H9 (cell line): Measurements from ENCODE around the gene KLF11. TPM values are rescaled to one million over a fixed set of nuclear protein-coding genes. Genes with fewer than 3 reads are reported as not detected.
"Not testable (repeated sequence)": the region's sequence is repeated elsewhere in the genome, so short reads cannot be mapped to it uniquely, and the experiment has no call there.

Experiments
- DNase-seq: peaks from one replicate; pipeline ENCODE4 v3.0.0-alpha.2; 2017
- H2AFZ ChIP-seq: one replicate; pipeline ENCODE4 v1.6.1; 2013; ENCODE audit warnings: mild to moderate bottlenecking, low read length, control low read depth, moderate library complexity
- H2AK5ac ChIP-seq: 2 replicates; pipeline ENCODE4 v1.6.1; 2013; ENCODE audit warnings: low read length, control low read depth, mixed read lengths; ENCODE audit not compliant: insufficient read length
- H2BK120ac ChIP-seq: one replicate; pipeline ENCODE4 v1.6.1; 2013; ENCODE audit warnings: low read depth, mild to moderate bottlenecking, low read length, control low read depth, inconsistent platforms; ENCODE audit not compliant: poor library complexity, severe bottlenecking
- H2BK12ac ChIP-seq: 2 replicates; pipeline ENCODE4 v1.6.1; 2013; ENCODE audit warnings: low read length, control low read depth, mixed read lengths, low read depth; ENCODE audit not compliant: insufficient read length
- H2BK15ac ChIP-seq: 2 replicates; pipeline ENCODE4 v1.6.1; 2013; ENCODE audit warnings: low read depth, low read length, control low read depth
- H2BK20ac ChIP-seq: one replicate; pipeline ENCODE4 v1.6.1; 2013; ENCODE audit warnings: low read depth, mild to moderate bottlenecking, low read length, control low read depth, inconsistent platforms; ENCODE audit not compliant: poor library complexity, severe bottlenecking
- H2BK5ac ChIP-seq: 2 replicates; pipeline ENCODE4 v1.6.1; 2013; ENCODE audit warnings: low read length, control low read depth, mixed read lengths; ENCODE audit not compliant: insufficient read length
- H3K14ac ChIP-seq: 2 replicates; pipeline ENCODE4 v1.6.1; 2013; ENCODE audit warnings: low read length, control low read depth; ENCODE audit not compliant: insufficient read depth
- H3K18ac ChIP-seq: 2 replicates; pipeline ENCODE4 v1.6.1; 2013; ENCODE audit warnings: low read depth, mild to moderate bottlenecking, mixed read lengths, low read length, control low read depth; ENCODE audit not compliant: insufficient read length
- H3K23ac ChIP-seq: 2 replicates; pipeline ENCODE4 v1.6.1; 2013; ENCODE audit warnings: low read length, control low read depth, mixed read lengths, low read depth; ENCODE audit not compliant: insufficient read length
- H3K23me2 ChIP-seq: 2 replicates; pipeline ENCODE4 v1.6.1; 2013; ENCODE audit warnings: low read depth, mild to moderate bottlenecking, mixed read lengths, low read length, control low read depth; ENCODE audit not compliant: insufficient read length, poor library complexity, severe bottlenecking
- H3K27ac ChIP-seq: 2 replicates; pipeline ENCODE4 v1.5.1; 2013; ENCODE audit warnings: low read length, control low read depth, mixed read lengths, low read depth; ENCODE audit not compliant: insufficient read length
- H3K27me3 ChIP-seq: 2 replicates; pipeline ENCODE4 v1.6.1; 2013; ENCODE audit warnings: low read length, control low read depth, inconsistent platforms; ENCODE audit not compliant: insufficient read depth
- H3K4ac ChIP-seq: 2 replicates; pipeline ENCODE4 v1.6.1; 2013; ENCODE audit warnings: low read depth, mild to moderate bottlenecking, control low read depth, inconsistent platforms, low read length, moderate library complexity
- H3K4me1 ChIP-seq: 2 replicates; pipeline ENCODE4 v1.6.1; 2013; ENCODE audit warnings: low read length, control low read depth, inconsistent platforms; ENCODE audit not compliant: insufficient read depth
- H3K4me2 ChIP-seq: 2 replicates; pipeline ENCODE4 v1.6.1; 2013; ENCODE audit warnings: low read length, control low read depth, mixed read lengths; ENCODE audit not compliant: insufficient read length, insufficient read depth
- H3K56ac ChIP-seq: 2 replicates; pipeline ENCODE4 v1.6.1; 2013; ENCODE audit warnings: low read depth, mild to moderate bottlenecking, mixed read lengths, low read length, control low read depth; ENCODE audit not compliant: insufficient read length
- H3K79me1 ChIP-seq: 2 replicates; pipeline ENCODE4 v1.6.1; 2013; ENCODE audit warnings: low read depth, mild to moderate bottlenecking, moderate library complexity, low read length, control low read depth, inconsistent platforms; ENCODE audit not compliant: insufficient read depth, poor library complexity, severe bottlenecking
- H3K79me2 ChIP-seq: 2 replicates; pipeline ENCODE4 v1.6.1; 2013; ENCODE audit warnings: low read length, control low read depth, inconsistent platforms; ENCODE audit not compliant: insufficient read depth
- H3K9ac ChIP-seq: 2 replicates; pipeline ENCODE4 v1.6.1; 2013; ENCODE audit warnings: low read length, control low read depth, mixed read lengths; ENCODE audit not compliant: insufficient read length; ENCODE audit errors: extremely low read depth
- H3K9me3 ChIP-seq: one replicate; pipeline ENCODE4 v1.6.1; 2013; ENCODE audit warnings: low read depth, low read length, inconsistent platforms; ENCODE audit not compliant: control insufficient read depth
- H3T11ph ChIP-seq: one replicate; pipeline ENCODE4 v1.6.1; 2013; ENCODE audit warnings: mild to moderate bottlenecking, low read length, control low read depth, inconsistent platforms
- H4K20me1 ChIP-seq: one replicate; pipeline ENCODE4 v1.6.1; 2013; ENCODE audit not compliant: control insufficient read depth, insufficient read length, insufficient read depth
- H4K5ac ChIP-seq: 2 replicates; pipeline ENCODE4 v1.6.1; 2013; ENCODE audit warnings: low read depth, mild to moderate bottlenecking, mixed read lengths, low read length, control low read depth; ENCODE audit not compliant: insufficient read length
- H4K8ac ChIP-seq: replicated peaks from 2 replicates; pipeline ENCODE4 v1.6.1; 2013; ENCODE audit warnings: low read length, control low read depth, mixed read lengths, low read depth; ENCODE audit not compliant: insufficient read length
- H4K91ac ChIP-seq: 2 replicates; pipeline ENCODE4 v1.6.1; 2013; ENCODE audit warnings: low read depth, mild to moderate bottlenecking, moderate library complexity, mixed read lengths, low read length, control low read depth; ENCODE audit not compliant: insufficient read length
- H3K27ac Mint-ChIP-seq, 3 experiments: 2 replicates in 2 of 3; 3 replicates in 1 of 3; pipeline ENCODE4 v1.8.0; 2020 to 2021; ENCODE audit warnings: mixed read lengths in 3 of 3, mild to moderate bottlenecking in 1 of 3, moderate library complexity in 1 of 3
- H3K27me3 Mint-ChIP-seq: 2 replicates; pipeline ENCODE4 v1.8.0; 2021; ENCODE audit warnings: low read depth, mild to moderate bottlenecking, moderate library complexity, mixed read lengths
- H3K36me3 Mint-ChIP-seq, 3 experiments: 2 replicates in 2 of 3; 3 replicates in 1 of 3; pipeline ENCODE4 v1.8.0; 2020 to 2021; ENCODE audit warnings: low read depth in 3 of 3, mixed read lengths in 3 of 3; ENCODE audit not compliant: insufficient read depth in 1 of 3
- H3K4me1 Mint-ChIP-seq, 2 experiments: 2 replicates each; pipeline ENCODE4 v1.8.0; 2020; ENCODE audit warnings: mixed read lengths in 2 of 2
- H3K4me3 Mint-ChIP-seq, 2 experiments: 2 replicates in 1 of 2; 3 replicates in 1 of 2; pipeline ENCODE4 v1.8.0; 2020 to 2021; ENCODE audit warnings: mild to moderate bottlenecking in 2 of 2, mixed read lengths in 2 of 2, moderate library complexity in 1 of 2
- H3K9me3 Mint-ChIP-seq, 2 experiments: 2 replicates in 1 of 2; 3 replicates in 1 of 2; pipeline ENCODE4 v1.8.0; 2020; ENCODE audit warnings: mild to moderate bottlenecking in 2 of 2, mixed read lengths in 2 of 2, moderate library complexity in 1 of 2
- WGBS: extraction: QIAGEN DNeasy Blood & Tissue Kit; methylation state at CpG from one replicate; pipeline ENCODE4 v1.1.7; 2013; ENCODE audit warnings: missing lambda C conversion rate, low lambda C conversion rate, mixed read lengths; ENCODE audit not compliant: insufficient read length; ENCODE audit errors: extremely low coverage; 5-methylcytosine and 5-hydroxymethylcytosine counted together
- total RNA-seq: library from RNA; stranded (reverse); gene quantifications from 2 replicates; pipeline ENCODE4 v1.2.1, GENCODE V29; 2021
- TF ChIP-seq, protein P1 (sequence below): fragments of 200-600 bp; sonication (generic); conservative IDR thresholded peaks from 3 replicates; pipeline ENCODE4 v1.8.0; 2021; ENCODE audit warnings: antibody characterized with exemption, mild to moderate bottlenecking

Gene KLF11
- total RNA-seq, 1 experiment from 2014 or later, result 15.5 TPM

DNA sequence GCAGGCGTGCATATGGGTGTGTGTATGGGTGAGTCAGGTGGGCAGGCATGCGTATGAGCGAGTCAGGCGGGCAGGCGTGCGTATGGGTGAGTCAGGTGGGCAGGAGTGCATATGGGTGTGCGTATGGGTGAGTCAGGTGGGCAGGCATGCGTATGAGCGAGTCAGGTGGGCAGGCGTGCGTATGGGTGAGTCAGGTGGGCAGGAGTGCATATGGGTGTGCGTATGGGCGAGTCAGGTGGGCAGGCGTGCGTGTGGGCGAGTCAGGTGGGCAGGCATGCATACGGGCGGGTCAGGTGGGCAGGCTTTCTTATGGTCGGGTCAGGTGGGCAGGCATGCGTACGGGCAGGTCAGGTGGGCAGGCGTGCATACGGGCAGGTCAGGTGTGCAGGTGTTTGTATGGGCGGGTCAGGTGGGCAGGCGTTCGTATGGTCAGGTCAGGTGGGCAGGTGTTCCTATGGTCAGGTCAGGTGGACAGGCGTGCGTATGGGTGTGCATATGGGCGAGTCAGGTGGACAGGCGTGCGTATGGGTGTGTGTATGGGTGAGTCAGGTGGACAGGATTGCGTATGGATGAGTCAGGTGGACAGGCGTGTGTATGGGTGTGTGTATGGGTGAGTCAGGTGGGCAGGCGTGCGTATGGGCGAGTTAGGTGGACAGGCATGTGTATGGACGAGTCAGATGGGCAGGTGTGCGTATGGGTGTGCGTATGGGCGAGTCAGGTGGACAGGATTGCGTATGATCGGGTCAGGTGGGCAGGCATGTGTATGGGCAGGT, 28.7 kb upstream of the KLF11 start:
- no peak overlapping the region for H2BK5ac ChIP-seq
- no peak overlapping the region for H2BK12ac ChIP-seq
- H3K4me2 ChIP-seq, result no peak overlapping the region
- H4K20me1 ChIP-seq, result no peaks in the 10 kb centered on the region
- H3K4me1 ChIP-seq, result no peaks in the 10 kb centered on the region
- peaks cover 11% of the 10 kb centered on the region for H3K27me3 Mint-ChIP-seq
- no peaks in the 10 kb centered on the region for H3K4me1 Mint-ChIP-seq
- no peaks in the 10 kb centered on the region for H3K79me2 ChIP-seq
- no peak overlapping the region for H3T11ph ChIP-seq
- no peaks in the 10 kb centered on the region for H3K23me2 ChIP-seq
- H3K4ac ChIP-seq, result no peak overlapping the region
- TF ChIP-seq, protein P1, sequence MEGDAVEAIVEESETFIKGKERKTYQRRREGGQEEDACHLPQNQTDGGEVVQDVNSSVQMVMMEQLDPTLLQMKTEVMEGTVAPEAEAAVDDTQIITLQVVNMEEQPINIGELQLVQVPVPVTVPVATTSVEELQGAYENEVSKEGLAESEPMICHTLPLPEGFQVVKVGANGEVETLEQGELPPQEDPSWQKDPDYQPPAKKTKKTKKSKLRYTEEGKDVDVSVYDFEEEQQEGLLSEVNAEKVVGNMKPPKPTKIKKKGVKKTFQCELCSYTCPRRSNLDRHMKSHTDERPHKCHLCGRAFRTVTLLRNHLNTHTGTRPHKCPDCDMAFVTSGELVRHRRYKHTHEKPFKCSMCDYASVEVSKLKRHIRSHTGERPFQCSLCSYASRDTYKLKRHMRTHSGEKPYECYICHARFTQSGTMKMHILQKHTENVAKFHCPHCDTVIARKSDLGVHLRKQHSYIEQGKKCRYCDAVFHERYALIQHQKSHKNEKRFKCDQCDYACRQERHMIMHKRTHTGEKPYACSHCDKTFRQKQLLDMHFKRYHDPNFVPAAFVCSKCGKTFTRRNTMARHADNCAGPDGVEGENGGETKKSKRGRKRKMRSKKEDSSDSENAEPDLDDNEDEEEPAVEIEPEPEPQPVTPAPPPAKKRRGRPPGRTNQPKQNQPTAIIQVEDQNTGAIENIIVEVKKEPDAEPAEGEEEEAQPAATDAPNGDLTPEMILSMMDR, result no peak
- no peaks in the 10 kb centered on the region for H3K27me3 ChIP-seq
- no peak overlapping the region for H2AK5ac ChIP-seq
- no peak overlapping the region for H3K56ac ChIP-seq
- H4K8ac ChIP-seq, result no peak overlapping the region
- H4K5ac ChIP-seq, result no peak overlapping the region
- no peak overlapping the region for H3K27ac Mint-ChIP-seq
- no peak overlapping the region for H3K18ac ChIP-seq
- no peaks in the 10 kb centered on the region for H3K9me3 Mint-ChIP-seq
- H3K79me1 ChIP-seq, result no peaks in the 10 kb centered on the region
- no peaks in the 10 kb centered on the region; a peak in 1 of 7 replicates for H3K36me3 Mint-ChIP-seq
- no peak overlapping the region for H2AFZ ChIP-seq
- no peak for DNase-seq
- no peak overlapping the region for H3K9ac ChIP-seq
- H4K91ac ChIP-seq, result no peak overlapping the region
- WGBS, result no CpG with 5 or more reads among the region's 42 CpGs
- no peak overlapping the region for H2BK120ac ChIP-seq
- no peak overlapping the region for H2BK20ac ChIP-seq
- no peak overlapping the region for H3K23ac ChIP-seq
- H3K14ac ChIP-seq, result no peak overlapping the region
- H2BK15ac ChIP-seq, result no peak overlapping the region
- H3K4me3 Mint-ChIP-seq, result no peak overlapping the region
- no peaks in the 10 kb centered on the region for H3K9me3 ChIP-seq
- no peak overlapping the region for H3K27ac ChIP-seq

DNA sequence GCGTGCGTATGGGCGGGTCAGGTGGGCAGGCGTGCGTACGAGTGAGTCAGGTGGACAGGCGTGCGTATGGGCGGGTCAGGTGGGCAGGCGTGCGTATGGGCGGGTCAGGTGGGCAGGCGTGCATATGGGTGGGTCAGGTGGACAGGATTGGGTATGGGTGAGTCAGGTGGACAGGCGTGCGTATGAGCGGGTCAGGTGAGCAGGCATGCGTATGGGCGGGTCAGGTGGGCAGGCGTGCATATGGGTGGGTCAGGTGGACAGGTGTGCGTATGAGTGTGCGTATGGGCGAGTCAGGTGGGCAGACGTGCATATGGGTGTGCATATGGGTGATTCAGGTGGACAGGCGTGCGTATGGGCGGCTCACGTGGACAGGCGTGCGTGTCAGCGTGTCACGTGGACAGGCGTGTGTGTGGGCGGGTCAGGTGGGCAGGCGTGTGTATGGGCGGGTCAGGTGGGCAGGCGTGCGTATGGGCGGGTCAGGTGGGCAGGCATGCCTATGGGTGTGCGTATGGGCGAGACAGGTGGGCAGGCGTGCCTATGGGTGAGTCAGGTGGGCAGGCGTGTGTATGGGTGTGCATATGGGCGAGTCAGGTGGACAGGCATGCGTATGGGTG, 27.9 kb upstream of the KLF11 start:
- not testable (repeated sequence) for H2BK20ac ChIP-seq, H3K4me3 Mint-ChIP-seq, H3K23me2 ChIP-seq, H3K18ac ChIP-seq, H3K36me3 Mint-ChIP-seq, H3K4me1 Mint-ChIP-seq, H3K4me1 ChIP-seq, H2AFZ ChIP-seq, H2BK15ac ChIP-seq, H2BK120ac ChIP-seq, H2BK5ac ChIP-seq, H3K4ac ChIP-seq, H4K8ac ChIP-seq, H4K20me1 ChIP-seq, DNase-seq, H3K27me3 ChIP-seq, H3K27ac ChIP-seq, H3K56ac ChIP-seq, H3K79me2 ChIP-seq, H4K5ac ChIP-seq, H4K91ac ChIP-seq, H3K9me3 ChIP-seq, H3K14ac ChIP-seq, H2AK5ac ChIP-seq, H3K9ac ChIP-seq, H3K27ac Mint-ChIP-seq, H3K9me3 Mint-ChIP-seq, H2BK12ac ChIP-seq, H3K23ac ChIP-seq, H3T11ph ChIP-seq, H3K4me2 ChIP-seq, H3K79me1 ChIP-seq
- WGBS, result no CpG with 5 or more reads among the region's 44 CpGs
- peaks cover 13% of the 10 kb centered on the region for H3K27me3 Mint-ChIP-seq
